Endometrial microvascular endothelial cells (primary cell): ENCODE measurements around the gene UPF1. TPM values are rescaled to one million over a fixed set of nuclear protein-coding genes. Genes with fewer than 3 reads are reported as not detected.

Experiments
- in situ Hi-C: cut with HindIII; loops from 2 replicates; pipeline ENCODE4 v1.10.0; 2017; ENCODE audit warnings: low sequenced_read_pairs, low pct_unique_long_range_greater_than_20kb; ENCODE audit errors: inconsistent ontology term
- total RNA-seq: library from RNA; depleted of rRNA; stranded (reverse); fragments of >200 nt; gene quantifications from one replicate; pipeline ENCODE4 v1.2.3, GENCODE V29; 2015; ENCODE audit errors: inconsistent ontology term

The UPF1 gene
- total RNA-seq, 1 donor from 2014 or later = 51.3 TPM

DNA sequence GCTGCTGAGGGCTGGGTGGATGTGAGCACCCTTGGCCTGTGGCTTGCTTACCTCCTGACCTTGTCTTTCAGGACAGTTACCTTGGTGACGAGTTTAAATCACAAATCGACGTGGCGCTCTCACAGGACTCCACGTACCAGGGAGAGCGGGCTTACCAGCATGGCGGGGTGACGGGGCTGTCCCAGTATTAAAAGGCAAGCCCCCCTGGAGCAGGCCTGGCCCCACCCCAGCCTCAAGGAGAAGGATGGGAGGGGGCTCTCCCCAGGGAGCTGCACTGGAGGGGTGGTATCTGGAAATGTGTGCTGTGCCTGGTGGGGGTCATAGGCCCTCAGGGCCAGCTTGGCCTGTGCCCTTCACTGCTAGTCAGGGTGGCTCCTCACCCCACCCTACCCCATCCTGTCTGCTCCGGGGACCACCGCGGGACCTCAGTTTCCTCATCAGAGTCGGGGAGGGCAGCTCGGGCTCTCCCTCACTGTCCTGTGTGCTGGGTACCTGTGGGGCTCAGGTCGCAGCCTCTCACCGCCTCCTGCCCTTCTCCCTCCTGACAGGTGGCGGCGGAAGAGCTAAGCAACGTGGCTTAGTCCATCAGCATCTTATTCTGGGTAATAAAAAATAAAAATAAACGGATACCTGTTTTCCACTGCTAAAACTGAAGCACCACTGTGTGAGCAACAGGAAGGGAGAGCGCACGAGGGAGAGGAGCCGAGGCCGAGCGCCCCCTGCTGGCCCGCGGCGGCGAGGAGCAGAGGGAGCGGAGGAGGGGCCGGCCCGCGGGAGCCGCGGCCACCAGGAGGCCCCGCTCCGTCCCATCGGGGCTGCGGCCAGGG, 34.4 kb downstream of the UPF1 start:
- in situ Hi-C loops = no loop called here

DNA sequence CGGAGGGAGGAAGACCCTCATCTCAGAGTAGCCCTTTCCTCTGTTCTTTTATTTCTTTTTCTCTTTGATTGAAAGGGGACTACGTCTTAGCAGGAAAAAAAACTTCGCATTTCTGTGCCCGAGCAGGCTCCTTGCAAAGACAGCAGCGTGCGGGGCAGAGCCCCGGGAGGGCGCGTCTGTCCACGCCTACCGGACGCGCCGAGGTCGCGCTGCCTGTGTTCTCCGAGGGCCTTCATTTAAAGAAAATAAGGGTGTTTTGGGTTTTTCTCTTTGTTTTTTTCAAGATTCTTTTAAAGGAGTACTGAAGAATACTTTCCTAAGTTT, 35.0 kb downstream of the UPF1 start:
- in situ Hi-C loops = no loop called here

DNA sequence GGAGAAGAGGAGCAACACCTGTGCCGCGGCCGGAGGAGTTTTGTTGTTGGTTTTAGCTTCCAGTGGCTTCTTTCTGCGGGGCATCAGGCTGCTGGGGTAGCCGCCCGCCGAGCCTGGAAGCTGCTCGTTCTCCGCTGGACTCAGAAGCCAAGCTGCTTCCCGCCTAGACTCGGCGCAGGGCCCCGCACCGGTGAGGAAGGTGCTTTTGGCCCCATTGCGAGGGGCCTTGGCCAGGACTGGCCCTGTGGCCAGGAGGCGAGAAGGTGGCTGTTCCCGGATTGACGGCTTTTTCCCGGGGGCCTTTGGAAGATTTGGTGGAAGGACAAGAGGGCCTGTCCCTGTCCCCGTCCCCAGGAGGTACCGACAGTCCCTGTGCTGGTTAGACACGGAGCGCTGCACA, 35.4 kb downstream of the UPF1 start:
- in situ Hi-C loops = no loop called here

DNA sequence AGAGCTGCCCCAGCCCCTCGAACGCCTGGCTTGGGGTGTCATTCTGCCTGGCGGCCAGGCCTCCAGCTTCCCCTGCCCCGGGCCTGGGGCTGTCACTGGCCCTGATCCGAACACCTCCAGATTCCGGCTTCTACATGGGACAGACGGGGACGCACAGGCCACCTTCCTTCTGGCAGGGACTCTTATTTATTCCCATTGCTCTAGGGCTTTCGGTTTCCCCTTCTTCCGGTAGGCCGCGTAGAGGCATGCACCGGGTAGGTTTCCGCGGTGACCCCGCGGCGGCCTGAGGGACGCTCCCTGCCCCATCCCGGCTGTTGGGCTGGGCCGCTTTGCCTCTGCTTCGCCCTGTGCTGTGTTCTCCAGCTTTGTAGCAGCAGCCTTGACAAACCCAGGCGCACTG, 36.0 kb downstream of the UPF1 start:
- in situ Hi-C loops = no loop called here

DNA sequence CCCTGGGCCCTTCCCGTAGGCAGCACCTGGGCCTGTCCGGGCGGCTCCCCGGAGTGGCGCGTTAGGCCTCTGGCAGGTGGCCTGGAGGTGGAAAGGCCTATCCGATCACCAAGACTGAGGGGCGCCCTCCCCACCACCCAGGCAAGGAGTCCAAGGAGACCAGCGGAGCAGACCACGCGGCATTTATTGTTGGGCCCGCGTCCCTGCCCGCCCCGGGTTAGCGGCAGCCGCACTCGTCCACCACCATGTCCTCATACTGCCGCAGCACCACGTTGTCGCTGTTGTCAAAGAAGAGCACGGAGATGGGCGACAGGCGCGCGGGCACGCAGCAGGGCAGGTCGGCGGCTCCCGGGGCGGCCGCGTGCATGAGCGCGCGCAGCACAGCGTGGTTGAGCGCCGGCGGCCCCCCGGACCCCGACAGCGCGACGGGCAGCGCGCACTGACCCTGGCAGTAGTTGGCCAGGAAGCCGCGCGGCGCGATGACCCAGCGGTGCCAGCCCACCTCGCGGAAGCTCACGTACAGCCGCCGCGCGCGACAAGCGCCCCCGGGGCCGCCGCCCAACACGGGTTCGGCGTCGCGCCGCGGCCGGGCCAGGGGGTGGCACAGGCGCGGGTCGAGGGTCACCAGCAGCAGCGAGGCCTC, 36.7 kb downstream of the UPF1 start:
- in situ Hi-C loops = no loop called here

DNA sequence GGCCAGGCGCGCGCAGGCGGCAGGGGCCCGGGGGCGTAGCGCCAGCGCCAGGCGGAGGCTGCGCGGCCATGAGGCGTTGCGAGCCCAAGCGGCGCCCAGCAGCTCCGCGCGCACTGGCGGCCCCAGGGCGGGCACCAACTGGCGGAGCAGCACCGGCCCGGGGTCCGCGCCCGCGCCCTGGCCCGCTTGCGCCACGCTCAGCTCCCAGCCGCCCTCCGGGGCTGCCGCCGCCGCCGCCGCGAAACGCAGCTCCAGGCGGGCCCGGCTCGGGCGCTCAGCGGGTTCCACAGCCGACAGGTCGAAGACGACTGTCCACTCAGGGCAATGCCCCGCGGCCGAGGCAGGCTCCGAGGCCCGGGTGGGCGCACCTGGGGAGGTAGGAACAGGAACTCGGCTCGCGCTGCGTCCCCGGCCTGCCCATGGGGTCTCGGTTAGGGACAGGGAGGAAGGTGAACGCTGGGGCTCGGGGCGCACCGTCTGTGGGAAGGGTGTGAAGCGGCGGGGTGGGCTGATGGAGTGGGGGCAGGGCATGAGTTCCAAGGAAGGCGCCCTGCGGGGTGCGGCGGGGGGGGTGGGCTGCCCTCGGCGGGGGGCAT, 37.4 kb downstream of the UPF1 start:
- in situ Hi-C loops = no loop called here

DNA sequence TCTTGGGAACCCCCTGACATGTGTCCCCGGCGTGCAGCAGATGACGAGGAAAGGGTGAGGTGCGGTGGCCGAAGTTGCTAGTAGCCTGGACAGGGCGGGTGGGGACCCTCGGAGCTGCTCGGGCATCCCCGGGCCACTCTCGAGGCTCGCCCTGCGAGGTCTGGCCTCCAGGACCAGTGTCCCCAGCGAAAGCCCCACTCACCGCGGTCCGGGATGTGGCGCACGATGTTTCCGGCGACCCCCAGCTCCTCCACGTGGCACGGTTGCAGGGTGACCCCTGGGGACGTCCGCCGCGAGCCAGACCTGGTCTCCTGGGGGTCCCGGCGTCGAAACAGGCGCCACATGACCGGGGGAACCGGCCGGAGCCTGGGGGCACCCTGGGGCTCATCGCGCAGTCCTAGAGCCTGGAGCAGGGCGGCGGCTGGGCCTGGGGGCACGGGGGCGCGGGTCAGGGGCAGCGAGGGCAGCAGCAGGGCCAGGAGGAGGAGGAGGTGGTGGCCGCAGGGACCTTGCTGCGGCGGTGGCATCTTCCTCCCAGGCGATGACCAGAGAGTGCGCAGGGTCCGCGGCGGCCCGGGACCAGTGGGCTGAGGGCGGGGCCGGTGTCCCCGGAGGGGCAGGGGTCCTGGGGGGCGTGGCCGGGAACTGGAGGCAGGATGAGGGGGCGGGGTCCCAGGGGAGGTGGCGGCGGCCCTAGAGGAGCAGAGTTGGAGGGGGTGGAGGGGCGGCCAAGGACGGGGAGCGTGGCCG, 38.2 kb downstream of the UPF1 start:
- in situ Hi-C loops = no loop called here

DNA sequence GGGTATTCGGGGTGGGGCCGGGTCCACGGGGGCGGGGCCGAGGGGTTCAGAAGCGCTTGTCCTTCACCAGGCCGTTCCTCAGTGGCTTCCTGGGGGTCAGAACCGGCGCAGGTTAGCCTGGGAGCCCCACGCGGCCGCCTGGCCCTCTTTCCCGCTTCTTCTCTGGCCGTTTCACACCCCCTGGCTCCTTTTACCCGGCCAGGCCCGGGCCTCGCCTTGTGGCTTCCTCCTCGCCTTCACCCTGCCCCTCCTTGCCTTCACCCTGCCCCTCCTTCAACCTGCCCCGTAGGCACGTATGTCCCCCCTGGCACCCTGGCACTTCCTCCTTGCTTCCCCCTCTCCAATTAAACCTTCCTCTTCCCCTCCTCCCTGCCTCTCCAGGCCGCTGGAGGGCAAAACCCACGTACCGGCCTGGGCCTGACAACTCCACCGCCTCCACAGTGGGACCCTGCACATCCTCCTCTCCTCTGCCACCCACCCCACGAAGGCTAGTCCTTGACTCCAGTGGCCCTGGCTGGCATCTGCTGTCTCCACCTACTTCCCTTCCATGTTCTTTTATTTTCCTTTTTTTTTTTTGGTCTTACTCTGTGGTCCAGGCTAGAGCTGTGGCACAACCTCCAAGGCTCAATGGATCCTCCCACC, 38.9 kb downstream of the UPF1 start:
- in situ Hi-C loops = no loop called here

DNA sequence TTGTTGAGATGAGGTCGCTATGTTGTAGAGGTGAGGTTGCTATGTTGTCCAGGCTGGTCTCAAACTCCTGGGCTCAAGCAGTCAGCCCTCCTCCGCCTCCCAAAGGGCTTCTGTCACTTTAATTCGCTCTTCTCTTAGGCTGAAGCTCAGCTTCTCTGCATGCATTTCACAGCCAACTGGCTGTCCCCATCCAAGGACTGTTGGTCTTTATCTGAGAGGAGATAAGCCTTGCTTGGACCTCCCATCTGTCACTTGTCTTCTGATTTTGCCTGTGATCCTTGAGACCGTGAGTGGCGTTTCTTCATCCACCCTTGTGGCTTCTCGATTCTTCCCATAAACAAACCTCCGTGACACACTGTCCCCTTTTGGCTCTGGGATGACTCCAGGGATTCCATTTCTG, 39.8 kb downstream of the UPF1 start:
- in situ Hi-C loops = no loop called here

DNA sequence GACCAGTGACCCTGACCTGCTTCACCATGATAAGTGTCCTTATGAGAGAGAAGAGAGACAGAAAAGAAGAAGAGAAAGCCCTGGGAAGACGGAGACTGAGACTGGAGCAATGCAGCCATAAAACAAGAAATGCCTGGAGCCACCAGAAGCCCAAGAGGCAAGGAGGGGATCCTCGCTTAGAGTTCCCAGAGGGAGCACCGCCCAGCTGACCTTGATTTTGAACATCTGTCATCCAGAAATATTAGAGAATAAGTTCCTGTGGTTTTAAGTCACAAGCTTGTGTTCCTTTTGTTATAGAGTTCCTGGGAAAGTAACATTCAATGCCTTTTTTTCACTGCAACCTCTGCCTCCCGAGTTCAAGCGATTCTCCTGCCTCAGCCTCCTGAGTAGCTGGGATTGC, 44.0 kb downstream of the UPF1 start:
- in situ Hi-C loops = no loop called here

DNA sequence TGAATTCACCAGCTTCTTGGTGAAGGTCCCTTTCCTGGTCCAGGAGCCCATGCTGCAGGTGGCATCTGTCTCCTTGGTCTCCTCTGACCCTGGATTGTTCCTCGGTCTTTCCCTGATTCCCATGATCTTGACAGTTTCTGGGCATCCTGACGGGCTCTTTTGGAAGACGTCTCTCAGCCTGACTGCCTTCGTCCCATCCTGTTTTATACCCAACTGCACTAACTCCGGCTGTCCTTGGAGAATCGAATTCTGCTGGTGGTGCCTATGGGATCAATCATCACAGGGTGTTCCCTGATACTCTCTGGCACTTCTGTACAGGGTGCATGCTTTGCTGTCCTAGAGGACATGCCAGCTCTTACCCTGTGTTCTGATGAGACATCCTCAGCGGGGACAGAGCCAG, 45.1 kb downstream of the UPF1 start:
- in situ Hi-C loops = no loop called here

DNA sequence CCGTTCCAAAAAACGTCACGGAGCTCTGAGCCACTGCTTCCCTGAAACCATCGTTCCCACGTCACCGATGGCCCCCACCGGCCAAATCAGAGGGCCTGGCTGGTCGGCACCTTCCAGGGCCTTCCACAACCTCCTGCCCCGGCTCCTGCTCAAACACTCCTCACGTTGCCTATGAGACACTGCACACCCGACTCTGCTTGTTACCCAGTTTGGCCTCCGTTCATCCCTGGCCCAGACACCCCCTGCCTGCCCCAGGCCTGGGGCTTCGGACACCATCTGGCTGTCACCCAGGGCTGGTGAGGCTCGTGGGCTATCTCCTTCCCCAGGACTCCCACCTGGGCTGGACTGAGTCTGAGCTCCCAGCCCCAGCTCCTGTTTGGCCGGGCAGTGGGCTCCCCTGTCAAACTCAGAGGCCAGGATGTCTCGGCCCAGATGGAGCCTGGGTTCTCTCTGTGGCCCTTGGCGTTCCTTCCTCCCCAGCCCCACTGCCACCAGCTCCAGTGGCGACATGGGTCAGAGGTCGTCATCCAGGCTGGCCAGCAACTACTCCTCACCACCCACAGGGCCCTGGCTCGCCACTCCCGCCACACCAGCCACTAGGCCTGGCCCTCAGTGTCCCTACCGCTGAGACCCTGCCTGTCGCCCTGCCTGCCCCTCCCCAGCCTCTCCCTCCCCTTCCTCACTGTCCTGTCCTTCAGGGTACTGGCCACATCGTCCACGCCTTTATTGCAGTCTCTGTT, 46.5 kb downstream of the UPF1 start:
- in situ Hi-C loops = no loop called here

DNA sequence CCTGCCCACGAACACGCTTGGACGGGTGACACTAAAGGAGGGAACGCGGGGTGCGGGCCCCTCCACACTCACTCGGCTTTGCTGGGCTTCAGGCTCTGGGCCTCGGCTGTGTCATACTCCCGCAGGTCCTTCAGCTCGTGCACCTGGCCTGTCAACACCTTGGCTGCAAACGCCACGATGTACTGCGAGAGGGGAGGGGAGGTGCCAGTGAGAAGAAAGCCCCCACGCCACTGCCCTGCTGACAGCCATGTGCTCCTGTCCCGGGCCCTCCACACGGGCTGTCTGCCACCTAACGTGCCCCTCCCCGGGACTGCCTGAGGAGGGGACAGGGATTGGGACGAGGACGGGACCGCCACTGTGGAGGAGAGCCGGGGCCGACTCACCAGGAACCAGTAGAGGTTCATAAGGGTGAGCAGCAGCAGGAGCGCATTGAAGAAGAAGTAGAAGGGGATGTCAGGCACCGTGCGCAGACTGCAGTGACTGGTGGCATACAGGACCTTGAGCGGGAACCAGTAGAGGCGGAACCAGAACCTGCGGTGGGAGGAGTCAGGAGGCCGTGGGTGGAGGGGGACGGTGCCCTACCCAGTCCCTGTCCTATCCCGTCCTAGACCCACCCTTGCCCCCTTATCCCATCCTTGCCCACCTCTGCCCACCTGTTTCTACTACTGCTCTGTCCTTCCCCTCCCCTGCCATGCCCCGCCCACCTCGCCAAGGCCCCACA, 47.3 kb downstream of the UPF1 start:
- in situ Hi-C loops = no loop called here

DNA sequence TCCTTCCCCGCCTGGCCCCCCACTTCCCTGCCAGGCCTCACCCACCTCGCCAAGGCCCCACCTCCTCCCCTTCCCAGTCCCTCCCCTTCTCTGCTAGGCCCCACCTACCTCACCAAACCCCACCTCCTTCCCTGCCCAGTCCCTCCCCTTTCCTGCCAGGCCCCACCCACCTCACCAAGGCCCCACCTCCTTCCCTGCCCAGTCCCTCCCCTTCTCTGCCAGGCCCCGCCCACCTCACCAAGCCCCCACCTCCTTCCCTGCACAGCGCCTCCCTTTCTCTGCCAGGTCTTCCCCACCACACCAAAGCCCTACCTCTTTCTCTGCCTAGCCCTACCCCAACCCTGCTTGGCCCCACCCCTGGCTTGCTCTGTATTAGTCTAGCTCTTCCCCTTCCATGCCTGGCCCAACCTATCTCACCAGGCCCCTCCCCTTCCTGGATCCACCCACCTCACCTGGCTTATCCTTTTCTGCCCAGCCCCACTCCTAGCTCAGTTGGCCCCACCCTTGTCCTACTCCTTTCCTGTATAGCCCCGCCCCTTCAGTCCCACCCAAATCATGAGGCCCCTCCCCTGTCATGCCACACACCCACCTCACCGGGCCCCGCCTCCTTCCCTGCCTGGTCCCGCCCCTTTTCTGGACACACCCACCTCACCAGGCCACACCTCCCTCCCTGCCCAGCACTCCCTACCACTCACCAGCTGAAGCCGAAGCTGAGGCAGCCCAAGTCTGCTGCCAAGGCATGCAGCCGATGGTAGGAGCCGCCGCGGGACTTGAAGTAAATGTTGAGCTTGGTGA, 48.0 kb downstream of the UPF1 start:
- in situ Hi-C loops = no loop called here

DNA sequence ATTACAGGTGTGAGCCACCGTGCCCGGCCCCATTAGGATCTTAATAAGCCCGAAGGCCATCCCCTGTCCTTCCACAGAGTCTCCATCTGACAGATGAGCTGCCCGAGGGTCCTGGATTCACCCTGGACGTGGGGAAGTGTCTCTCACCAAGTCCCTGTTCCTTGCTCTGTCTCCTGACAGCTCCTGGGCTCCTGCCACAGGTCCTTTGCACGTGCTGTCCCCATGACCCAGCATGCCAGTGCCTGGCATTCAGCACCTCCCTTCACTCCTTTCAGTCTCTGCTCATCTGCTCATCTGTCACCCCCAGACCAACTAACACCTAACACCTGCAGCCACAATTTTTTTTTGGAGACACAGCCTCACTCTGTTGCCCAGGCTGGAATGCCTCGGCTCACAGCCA, 49.7 kb downstream of the UPF1 start:
- in situ Hi-C loops = no loop called here

DNA sequence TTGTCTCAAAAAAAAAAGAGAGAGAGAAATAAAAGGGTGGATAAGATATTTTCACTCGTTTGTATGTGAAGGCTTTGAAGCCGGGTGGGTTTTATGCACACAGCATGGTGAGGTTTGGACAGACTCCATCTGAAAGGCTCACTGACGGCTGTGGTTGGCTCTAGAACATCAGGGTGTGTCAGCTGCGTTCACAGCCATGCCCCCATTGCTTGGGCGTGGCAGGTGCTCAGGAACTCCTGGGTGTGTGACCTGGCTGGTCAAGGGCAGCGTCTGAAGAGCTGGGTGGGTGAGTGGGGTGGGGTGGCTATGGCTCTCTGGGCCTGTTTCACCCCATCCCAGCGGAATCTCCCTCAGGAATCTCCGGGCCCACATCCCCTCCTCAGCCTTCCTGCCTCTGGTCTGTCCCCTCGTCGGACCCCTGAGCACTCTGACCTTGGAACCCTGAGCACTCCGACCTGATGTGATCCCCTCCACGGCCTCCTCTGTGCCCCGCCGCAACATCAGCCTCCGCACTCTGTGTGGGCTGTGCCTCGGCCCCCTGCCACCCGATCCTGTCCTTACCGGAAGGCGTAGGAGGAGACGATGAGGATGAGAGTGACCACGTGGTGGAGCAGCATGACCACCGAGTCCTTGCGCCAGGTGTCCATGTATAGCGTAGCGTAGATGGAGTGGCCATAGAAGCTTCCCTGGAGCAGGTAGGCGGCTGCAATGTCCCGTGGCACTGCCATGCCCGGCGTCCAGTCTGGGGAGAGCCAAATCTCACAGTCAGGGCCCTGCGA, 52.0 kb downstream of the UPF1 start:
- in situ Hi-C loops = no loop called here

DNA sequence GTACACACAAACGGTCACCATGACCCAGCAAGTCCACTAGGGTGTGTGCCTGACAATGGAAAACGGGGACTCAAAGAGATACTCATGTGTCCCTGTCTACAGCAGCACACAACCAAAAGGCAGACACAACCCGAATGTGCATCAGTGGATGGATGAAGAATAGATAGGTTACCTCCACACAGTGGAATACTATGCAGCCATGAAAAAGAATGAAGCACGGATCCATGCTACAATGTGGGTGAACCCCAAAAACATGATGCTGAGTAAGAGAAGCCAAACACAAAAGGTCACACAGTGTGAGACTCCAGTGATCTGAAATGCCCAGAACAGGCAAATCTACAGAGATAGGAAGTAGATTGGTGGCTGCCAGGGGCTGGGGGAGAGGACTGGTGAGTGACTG, 55.2 kb downstream of the UPF1 start:
- in situ Hi-C loops = no loop called here
